ENCODE measurements around the gene SP100.

The SP100 gene

GRCh38 chr2:230564805-230565779 lies 149.1 kb downstream of the SP100 start:
- DNase-seq: no peak

- no peak for DNase-seq
Observed at GRCh38 chr2:230569298-230569697, 153.3 kb downstream of the SP100 start.

DNA sequence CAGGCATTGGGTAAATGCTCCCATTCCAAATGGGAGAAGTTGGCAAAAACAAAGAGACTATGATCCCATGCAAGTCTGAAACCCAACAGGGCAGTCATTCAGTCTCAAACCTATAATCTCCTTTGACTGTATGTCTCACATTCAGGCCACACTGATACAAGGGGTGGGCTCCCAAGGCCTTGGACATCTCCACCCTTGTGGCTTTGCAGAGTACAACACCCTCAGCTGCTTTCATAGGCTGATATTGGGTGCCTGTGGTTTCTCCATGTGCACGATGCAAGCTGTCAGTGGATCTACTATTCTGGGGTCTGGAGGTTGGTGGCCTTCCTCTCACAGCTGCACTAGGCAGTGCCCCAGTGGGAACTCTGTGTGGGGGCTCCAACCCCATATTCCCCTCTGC lies 155.0 kb downstream of the SP100 start:
- DNase-seq: no peak

- DNase-seq: no peak
Observed at GRCh38 chr2:230575642-230576324, 159.8 kb downstream of the SP100 start.

GRCh38 chr2:230577114-230577513 lies 161.1 kb downstream of the SP100 start:
- DNase-seq: no peak

DNA sequence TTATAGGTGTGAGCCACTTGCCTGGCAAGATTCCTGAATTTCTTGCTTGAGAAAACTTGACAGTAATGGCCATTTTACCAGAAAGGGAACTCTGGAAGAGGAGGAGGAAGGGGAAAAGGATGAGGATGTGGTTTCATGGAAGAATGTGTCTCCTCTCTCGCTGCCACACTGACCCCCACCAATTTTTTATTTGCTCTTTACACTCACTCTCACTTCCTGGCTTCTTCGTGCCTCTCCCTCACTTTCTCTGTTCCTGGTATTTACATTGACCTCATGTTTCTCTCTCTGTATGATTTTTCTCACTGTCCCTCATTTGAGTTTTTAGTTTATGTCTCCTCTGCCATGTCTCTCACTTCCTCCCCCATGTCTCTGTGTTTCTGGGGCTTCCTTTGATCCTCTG lies 162.1 kb downstream of the SP100 start:
- DNase-seq: peak; percentile 56

GRCh38 chr2:230582851-230583283 lies 166.9 kb downstream of the SP100 start:
- no peak for DNase-seq

DNA sequence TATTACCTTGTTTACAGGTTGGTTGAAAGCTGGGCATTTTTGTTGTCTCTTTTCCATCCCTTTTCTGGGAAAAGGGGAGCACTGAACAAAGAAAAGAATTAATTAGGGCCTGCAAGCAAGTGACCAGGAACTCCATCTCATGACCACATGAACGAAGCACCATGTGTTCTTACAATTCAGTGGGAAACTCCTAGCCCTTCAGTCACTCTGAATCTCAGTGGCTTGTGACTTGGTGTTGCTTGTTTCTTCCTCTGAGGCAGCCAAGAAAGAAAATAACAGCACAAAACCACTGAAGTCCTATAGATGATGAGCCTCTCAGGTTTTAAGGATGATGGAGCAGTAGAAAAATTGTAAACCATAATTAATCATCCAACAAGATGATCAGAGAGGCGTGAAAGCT lies 167.6 kb downstream of the SP100 start:
- no peak for DNase-seq

- DNase-seq: no peak
Observed at GRCh38 chr2:230586328-230586982, 170.5 kb downstream of the SP100 start.

- DNase-seq: no peak
Observed at GRCh38 chr2:230589025-230589424, 173.0 kb downstream of the SP100 start.

- no peak for DNase-seq
Observed at GRCh38 chr2:230589497-230590015, 173.6 kb downstream of the SP100 start.

DNA sequence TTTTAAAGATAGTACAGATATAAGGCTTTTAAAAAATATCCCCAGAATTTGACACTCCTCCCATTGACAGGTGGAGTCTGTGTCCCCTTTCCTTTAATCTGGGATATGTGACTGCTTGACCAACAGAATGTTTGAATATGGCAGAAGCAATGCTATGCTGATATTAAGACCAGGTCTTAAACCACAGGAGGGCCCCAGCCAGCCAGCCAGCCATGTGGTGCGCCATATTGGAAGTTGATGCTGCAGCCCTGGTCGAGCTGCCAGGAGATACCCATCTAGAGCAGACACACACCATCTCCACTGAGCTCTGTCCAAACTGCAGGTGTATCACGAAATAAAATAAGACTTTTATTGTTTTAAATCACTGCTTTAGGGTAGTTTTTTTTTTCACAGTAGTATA lies 174.3 kb downstream of the SP100 start:
- DNase-seq: no peak

DNA sequence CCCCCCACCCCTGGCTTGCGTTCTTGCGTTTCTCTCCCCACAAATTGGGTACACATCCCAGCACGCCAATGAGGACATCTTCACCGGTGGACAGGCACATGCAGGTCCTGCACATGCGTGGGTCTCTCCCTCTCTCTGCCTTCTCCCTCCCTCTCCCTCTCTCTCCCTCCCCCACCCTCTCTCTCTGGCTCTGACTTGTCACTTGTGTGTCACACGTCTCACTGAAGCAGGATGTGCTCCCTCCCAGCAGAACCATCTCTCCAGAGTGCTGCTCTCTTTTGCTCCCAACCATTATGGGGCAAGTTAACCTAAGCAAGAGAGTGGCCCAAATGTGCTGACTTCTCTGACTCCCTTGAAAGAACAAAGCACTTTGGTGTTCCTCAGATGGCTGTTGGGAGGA lies 175.8 kb downstream of the SP100 start:
- no peak for DNase-seq

DNA sequence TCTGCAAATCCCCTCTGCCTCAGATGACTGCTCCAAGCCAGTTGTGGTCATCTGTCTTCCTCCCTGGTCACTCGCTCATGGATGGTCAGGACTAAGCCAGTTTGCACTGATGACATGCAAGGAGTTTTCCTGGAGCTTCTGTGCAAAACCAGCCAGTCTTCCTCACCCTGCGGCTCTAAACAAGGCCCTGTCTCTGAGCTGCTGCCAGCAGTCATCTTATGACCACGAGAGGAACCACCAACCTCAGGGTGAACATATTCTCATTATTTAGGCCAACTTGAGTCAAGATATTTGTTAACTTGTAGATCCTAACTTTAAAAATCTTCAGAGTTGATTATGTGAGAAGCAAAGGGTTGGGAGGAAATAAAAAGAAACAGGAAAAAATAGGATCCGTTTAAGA lies 176.8 kb downstream of the SP100 start:
- no peak for DNase-seq

All from KG1 (cell line).